ENCODE data around the gene PIGT.

The PIGT gene

GRCh38 chr20:45415822-45416637 is at the start of gene PIGT:
PIGT (plus strand) TSS chr20:45416141; CDS start chr20:45416157, 16 bp downstream.
- FAIRE-seq = peak; percentile 42
- peak; percentile 78 for DNase-seq (ENCODE audit: insufficient read length, low spot score)

- DNase-seq (ENCODE audit: insufficient read length, low spot score) = no peak
- no peak for FAIRE-seq
Observed at GRCh38 chr20:45366192-45366591, 49.7 kb upstream of the PIGT start.

DNA sequence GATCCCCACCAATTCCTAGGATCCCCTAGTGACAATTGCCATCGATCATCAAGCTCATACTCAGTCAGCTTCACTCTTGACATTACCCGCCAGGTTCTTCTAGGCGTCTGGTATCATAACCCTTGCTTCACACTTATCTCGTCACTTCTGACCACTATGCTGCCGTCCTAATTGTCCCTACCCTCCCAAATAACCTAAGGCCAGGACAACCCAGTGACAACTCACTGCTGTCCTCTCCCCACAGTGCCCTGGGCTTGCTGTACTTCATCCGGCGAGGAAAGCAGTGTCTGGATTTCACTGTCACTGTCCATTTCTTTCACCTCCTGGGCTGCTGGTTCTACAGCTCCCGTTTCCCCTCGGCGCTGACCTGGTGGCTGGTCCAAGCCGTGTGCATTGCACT is 49.3 kb upstream of the PIGT start:
- no peak for DNase-seq (ENCODE audit: insufficient read length, low spot score)
- FAIRE-seq = no peak

DNA sequence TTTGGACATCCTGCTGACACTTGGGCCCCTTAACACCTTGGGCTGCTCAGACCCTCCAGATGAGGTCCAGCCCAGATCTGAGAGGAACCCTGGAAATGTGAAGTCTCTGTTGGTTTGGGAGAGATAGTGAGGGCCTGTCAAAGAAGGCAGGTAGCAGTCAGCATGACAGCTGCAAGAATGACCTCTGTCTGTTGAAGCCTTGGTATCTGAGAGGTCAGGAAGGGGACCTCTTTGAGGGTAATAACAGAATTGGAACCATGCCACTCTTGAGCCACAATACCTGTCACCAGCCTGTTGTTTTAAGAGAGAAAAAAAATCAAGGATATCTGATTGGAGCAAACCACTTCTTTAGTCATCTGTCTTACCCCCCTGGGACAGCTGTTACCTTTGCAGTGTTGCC is 48.8 kb upstream of the PIGT start:
- no peak for DNase-seq (ENCODE audit: insufficient read length, low spot score)
- FAIRE-seq = no peak

- FAIRE-seq (peak; percentile 98), DNase-seq (ENCODE audit: insufficient read length, low spot score) (peak; percentile 73)
Observed at GRCh38 chr20:45368221-45368980, 47.5 kb upstream of the PIGT start.

- FAIRE-seq (no peak), DNase-seq (ENCODE audit: insufficient read length, low spot score) (no peak)
Observed at GRCh38 chr20:45370571-45371160, 45.3 kb upstream of the PIGT start.

DNA sequence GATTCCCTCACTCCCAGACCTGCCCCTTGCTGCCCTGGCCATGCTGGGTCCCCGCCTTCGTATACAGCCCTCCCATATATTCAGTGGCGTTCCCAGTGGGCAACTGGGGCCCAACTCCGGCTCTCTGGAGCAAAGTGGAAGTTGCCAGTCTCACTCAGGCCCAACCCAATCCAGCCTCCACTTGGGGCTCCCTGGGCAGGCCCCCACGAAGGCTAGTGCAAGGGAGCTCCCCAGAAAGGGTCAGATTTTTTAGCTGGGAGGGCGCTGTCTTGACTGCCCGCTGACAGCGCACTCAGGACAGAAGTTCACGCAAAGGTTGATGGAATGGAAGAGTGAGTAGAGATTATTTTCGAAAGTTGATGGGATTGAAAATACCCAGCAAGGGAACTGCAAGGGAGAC is 43.7 kb upstream of the PIGT start:
- DNase-seq (ENCODE audit: insufficient read length, low spot score) = no peak
- FAIRE-seq = no peak

DNA sequence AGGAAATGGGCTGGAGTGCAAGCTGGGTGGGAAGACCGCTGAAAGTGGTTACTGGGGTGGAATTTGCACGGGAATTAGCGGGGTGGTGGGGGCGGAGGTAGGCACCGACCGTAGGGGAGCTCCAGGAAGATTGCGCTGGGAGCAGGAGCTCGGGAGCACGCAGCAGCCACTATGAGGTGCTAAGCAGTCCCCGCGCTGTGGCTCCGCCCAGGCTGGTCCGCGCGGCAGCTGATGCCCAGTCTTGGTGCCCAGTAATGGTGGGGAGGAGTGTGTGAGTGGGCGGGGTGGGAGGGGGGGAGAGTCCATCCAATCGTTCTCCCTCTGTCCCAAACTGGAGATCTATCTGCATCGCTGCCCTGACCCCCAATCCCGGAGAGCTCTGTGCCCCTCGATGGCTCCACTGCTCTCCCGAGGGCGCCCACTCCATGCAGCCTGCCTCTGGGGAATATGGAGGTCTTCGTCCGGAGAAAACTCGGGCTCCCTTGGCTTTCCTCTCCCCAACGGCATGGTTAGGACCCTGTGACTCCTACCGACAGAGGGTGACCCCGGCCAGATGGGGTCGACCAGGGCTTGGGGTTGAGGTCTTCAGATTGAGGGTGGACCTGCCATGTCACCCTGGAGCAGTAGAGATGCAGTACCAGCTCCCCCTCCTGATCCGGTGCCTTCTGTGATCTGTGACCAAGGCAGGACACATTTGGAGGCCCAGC is 43.1 kb upstream of the PIGT start:
- FAIRE-seq (no peak), DNase-seq (ENCODE audit: insufficient read length, low spot score) (no peak)

GRCh38 chr20:45373353-45374100 is 42.4 kb upstream of the PIGT start:
- DNase-seq (ENCODE audit: insufficient read length, low spot score) (peak; percentile 61), FAIRE-seq (peak; percentile 87)

- no peak for DNase-seq (ENCODE audit: insufficient read length, low spot score)
- no peak for FAIRE-seq
Observed at GRCh38 chr20:45374101-45374467, 41.9 kb upstream of the PIGT start.

GRCh38 chr20:45374966-45375365 is 41.0 kb upstream of the PIGT start:
- FAIRE-seq (no peak), DNase-seq (ENCODE audit: insufficient read length, low spot score) (no peak)

DNA sequence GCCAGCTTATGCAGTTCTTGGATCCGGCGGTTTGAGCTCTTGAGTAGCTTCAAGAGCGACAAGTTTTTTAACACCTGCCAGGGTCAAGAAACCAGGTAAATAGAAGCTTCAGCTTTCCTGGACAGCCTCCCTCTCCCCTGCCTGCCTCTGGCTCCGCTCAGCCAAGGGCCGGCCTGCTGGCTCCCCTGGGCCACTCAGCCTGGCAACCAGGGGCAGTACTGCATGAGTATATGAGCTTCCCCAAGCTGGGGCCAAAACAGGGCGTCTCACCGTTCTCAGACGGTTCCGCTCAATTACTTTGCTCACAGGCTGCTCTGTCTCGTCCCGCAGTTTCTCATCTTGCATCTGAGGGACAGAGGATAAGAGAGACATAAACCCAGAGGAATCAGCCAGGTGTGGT is 38.7 kb upstream of the PIGT start:
- DNase-seq (ENCODE audit: insufficient read length, low spot score) (no peak), FAIRE-seq (no peak)

GRCh38 chr20:45378191-45378590 is 37.8 kb upstream of the PIGT start, which contains the start of gene TP53TG5:
TP53TG5 (minus strand) TSS chr20:45378325; CDS start chr20:45378236, 89 bp downstream.
- FAIRE-seq = no peak
- no peak for DNase-seq (ENCODE audit: insufficient read length, low spot score)

DNA sequence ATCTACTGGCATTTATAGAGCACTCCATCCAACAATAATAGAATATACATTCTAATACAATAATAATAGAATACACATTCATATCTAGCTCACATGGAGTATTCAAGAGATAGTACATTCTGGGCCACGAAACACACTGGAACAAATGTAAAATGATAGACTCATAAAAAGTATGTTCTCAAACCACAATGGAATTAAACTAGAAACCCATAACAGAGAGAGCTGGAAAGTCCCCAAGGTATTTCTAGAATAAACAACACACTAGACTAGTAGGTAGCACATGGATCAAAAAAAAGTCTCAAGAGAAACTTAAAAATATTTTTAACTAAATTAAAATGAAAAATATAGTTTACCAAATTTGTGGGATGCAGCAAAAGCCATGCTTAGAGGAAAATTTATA is 28.7 kb upstream of the PIGT start:
- DNase-seq (ENCODE audit: insufficient read length, low spot score) (no peak), FAIRE-seq (no peak)

DNA sequence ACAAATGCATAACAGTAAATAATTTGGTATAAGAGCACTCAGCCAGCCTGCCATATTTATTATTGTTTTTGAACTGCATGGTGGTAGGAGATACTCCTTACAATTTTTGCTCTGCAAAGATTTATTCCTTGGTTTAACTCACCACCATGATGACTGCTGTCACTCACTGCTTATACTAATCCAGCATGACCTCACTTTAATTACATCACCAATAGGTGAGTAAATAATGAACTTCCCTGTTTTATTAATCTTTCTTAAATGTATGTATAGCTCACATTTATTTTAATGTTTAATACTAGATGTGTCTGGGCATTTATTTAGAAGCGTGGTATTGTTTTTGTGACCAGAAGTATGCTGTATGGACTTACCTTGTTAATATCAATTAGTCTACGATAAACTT is 25.0 kb upstream of the PIGT start:
- FAIRE-seq = no peak
- no peak for DNase-seq (ENCODE audit: insufficient read length, low spot score)

GRCh38 chr20:45391559-45391958 is 24.4 kb upstream of the PIGT start:
- FAIRE-seq (no peak), DNase-seq (ENCODE audit: insufficient read length, low spot score) (no peak)

DNA sequence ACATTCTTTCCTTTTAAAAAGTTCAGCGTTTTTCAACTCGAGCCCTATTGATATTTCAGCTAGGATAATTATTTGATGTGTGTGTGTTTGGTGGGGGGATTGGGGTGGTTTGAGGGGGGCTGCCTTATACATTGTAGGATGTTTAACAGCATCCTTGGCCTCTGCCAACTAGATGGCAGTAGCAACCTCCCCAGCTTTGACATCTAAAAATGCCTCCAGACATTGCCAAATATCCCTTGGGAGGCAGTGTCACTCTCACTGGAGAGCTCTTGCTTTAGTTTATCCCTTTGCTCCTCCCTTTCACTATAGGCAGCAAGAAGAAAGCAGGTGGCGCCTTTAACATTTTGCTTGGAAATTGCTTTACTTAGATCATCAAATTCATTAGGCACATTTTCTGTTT is 23.2 kb upstream of the PIGT start:
- no peak for DNase-seq (ENCODE audit: insufficient read length, low spot score)

GRCh38 chr20:45394221-45395113 is 21.5 kb upstream of the PIGT start:
- FAIRE-seq (no peak), DNase-seq (ENCODE audit: insufficient read length, low spot score) (no peak)

More for the DNA sequence above, 23.2 kb upstream of the PIGT start:
- no peak for FAIRE-seq

DNA sequence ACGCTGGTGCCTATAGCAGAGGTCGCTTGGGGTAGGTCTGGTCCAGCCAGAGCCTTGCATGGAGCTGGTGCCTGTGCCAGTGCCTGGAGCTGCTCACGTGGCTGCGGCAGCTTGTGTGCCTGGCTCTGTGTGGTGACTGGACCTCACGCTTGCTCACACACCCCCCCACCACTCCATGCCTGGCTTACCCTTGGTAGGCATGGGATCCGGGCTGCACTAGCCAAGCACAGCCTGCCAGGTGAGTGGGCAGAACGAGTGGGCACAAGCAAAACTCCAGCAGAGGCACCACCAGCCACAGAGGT is 20.9 kb upstream of the PIGT start:
- FAIRE-seq (no peak), DNase-seq (ENCODE audit: insufficient read length, low spot score) (no peak)

GRCh38 chr20:45399018-45399417 is 16.9 kb upstream of the PIGT start:
- DNase-seq (ENCODE audit: insufficient read length, low spot score) (no peak), FAIRE-seq (no peak)
